Stimulated activated CD4-positive, alpha-beta T cell treated with anti-CD3 and anti-CD28 coated beads, Interleukin-12 subunit alpha, Interleukin-12 subunit beta, amount 100 ng/mL, for 4 hours (primary cell): ENCODE data around the gene ZNF18.
"Not testable (repeated sequence)": the region's sequence is repeated elsewhere in the genome, so short reads cannot be mapped to it uniquely, and the experiment has no call there.

ENCODE experiments used
- DNase-seq: peaks from one replicate; pipeline ENCODE4 v3.0.0-alpha.2; 2020

Gene ZNF18

DNA sequence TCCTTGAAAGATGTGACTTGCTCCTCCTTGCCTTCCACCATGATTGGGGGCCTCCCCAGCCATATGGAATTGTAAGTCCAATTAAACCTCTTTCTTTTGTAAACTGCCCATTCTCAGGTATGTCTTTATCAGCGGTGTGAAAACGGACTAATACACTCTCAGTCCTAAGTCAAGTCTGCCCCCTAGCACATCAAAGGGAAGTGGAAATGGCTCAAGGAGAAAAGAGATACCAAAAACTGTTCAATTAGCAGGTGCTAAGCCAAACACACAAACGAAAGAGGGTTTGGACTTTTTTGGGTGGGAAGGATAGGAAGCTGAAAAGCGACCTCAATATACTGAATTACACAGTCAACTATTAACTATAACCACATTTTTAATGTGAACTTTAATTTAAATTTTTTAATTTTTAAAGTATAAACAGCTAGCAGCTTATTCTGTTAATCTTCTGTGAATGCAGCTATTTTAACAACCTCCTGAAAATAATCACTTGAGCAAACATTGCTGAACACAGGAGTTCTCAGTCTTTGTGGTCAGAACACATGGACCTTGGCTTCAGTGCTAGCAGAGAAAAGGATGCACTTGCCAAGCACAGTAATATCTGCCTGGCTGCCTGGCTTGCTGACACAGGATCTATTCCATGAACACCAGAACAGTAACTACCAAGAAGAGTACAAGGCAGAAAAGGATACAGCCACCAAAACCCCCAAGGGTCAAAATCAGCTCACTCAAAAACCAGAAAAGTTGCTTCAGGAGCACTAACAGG is 10.9 kb downstream of the ZNF18 start:
- no peak for DNase-seq

DNA sequence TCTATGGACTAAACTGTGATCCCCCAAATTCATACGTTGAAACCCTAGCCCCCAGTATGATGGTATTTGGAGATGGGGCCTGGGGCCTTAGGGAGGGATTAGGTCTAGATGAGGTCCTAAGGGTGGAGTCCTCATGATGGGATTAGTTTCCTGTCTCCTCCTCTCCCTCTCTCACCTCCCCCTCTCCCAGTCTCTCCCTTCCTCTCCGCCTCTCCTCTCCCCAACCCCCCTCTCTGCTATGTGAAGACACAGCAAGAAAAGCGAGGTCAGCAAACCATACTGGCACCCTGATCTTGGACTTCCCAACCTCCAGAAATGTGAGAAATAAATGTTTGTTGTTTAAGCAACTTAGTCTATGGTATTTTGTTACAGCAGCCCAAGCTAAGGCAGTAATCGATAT is 15.4 kb downstream of the ZNF18 start:
- DNase-seq, result no peak

DNA sequence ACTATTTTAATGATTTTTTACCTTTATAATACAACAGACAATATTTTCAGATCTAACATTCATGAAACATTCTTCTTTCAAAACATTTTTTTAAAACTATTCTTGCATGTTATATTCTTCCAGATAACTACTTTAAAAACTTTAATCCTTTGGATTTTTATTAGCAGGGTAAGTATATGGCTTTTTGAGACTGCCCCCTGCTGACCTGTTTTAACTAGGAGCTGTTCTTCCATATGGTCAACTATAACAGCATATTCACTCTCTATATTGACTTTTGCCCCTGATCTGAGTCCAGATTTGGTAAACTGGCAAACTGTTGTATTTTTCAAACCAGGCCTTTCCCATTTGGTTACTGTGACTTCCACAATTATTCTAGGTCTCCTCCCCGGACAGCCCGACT is 16.5 kb downstream of the ZNF18 start:
- no peak for DNase-seq

DNA sequence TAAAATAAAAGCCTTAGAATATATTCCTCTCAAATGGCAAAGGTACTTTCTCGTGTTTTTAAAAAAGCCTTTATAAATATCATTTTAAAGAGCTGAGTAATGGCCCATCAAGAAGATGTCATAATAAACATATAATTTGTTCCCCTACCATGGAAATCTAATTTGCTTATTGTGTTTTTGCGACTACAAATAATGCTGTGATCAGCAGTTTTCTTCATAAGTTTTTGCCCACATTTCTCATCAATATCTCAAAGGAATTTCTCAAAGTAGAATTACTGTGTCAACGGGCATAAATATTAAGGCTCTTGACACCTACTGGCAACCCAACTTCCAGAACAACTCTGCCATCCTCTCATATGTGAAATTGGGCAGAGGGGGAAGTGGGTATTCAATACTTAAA is 17.5 kb downstream of the ZNF18 start:
- no peak for DNase-seq

DNA sequence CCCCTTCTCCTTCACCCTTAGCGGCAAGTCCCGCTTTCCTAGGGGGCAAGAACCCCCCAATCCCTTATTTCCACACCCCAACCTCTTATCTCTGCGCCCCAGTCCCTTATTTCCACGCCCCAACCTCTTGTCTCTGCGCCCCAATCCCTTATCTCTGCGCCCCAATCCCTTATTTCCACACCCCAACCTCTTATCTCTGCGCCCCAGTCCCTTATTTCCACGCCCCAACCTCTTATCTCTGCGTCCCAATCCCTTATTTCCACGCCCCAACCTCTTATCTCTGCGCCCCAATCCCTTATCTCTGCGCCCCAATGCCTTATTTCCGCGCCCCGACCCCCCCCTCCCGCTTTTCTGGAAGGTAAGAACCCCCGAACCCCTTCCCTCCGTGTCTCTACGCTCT is 24.5 kb downstream of the ZNF18 start:
- DNase-seq, result not testable (repeated sequence)

DNA sequence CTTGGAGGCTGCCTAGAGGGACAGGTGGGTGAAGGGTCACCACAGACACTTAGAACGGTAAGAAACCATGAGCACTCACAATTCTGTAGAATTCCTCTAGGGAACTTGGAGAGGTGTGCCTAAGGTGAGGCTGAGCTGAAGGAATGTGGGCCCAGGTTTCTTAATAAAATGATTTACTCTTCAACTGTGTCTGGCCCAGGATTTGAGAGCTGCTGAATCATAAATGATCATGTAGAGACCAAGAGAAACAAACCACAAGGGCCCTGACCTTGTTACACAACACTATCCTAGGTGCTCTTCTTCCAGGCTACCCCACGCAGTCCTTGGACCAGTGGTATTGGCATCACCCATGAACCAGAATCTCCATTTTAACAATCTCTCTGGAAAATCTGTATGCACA is 27.7 kb downstream of the ZNF18 start:
- no peak for DNase-seq

DNA sequence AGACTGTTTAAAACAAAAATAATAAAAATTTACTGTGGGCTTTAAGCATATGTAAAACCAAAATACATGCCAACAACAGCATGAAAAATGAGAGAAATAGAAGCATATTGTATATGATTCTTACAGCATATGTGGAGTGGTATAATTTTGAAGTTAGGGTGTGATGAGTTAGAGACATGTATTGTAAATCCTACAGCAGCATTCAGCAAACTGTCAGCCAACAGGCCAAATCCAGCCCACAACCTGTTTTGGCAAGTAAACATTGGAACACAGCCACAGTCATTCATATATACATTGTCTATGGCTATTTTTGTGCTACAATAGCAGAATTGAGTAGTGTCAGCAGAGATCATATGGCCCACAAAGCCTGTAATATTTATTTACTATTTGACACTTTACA is 42.3 kb downstream of the ZNF18 start:
- no peak for DNase-seq

DNA sequence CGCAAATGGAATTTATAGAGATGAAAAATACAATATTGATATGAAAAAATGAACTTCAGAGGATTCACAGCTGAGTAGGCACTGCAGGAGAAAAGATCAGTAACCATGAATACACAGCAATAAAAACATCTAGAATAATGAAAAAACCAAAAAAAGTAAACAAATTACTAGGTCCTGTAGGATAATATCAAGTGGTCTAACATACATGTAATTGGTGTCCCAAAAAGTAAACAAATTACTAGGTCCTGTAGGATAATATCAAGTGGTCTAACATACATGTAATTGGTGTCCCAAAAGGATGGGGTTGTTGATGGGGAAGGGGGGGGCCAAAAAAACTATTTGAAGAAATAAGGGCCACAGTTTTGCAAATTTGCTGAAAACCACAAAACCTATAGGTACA is 43.4 kb downstream of the ZNF18 start:
- DNase-seq, result no peak

DNA sequence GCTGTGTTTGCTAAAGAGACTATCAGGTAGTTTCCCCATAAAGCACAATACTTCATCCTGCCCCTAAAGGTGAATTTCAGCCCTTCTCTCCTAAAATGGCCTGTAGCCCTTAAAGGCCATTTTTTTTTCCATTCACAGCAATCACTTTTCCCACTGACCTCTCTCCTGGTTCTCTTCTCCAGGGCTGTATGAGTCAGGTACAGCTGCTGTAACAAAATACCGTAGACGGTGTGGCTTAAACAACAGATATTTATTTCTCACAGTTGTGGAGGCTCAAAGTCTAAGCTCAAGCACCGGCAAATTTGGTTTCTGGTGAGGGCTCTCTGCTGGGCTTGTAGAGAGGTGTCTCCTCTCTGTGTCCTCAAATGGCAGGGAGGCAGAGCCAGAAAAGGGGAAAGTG is 44.7 kb downstream of the ZNF18 start:
- DNase-seq, result no peak

DNA sequence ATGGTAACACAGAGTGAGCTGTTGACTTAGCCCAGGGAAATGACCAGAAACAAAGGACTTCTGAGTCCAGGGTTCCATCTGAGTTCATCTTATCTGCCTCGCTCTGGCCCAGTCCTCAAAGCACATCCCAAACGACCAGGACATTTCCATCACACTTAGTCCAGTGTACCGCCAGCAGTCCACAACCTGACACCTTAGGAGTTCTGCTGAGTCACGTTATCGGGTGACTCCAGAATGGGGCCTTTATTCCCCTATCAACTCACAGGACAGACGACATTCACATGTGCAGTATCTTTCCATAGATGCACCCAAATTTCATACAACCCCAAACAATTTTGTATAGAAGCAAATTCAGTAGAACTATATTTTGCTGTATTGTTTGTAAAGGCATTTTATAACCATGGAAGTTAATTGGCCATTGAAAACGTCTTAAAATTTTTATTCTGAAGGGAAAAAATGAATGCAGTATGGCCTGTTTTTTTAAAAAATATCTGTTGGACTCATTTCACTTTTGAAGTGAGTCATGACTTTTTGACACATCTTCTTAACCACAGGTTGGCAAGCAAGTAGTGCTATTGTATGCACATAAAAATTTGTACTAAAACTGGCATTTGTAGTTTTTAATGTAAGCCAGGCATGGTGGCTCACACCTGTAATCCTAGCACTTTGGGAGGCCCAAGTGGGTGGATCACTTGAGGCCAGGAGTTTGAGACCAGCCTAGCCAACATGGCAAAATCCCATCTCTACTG is 46.3 kb downstream of the ZNF18 start:
- DNase-seq, result no peak

DNA sequence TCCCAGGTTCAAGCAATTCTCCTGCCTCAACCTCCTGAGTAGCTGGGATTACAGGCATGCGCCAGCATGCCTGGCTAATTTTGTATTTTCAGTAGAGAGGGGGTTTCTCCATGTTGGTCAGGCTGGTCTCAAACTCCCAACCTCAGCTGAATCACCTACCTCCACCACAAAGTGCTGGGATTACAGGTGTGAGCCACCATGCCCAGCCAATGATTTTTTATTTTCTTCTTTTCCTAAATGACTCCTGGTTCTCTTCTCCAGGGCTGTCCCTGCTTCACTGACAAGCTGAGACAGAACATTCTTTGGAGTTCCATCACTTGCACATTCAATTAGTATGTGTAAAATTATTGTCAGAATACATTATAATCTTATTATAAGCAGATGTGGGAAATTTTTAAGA is 47.7 kb downstream of the ZNF18 start:
- DNase-seq, result not testable (repeated sequence)

DNA sequence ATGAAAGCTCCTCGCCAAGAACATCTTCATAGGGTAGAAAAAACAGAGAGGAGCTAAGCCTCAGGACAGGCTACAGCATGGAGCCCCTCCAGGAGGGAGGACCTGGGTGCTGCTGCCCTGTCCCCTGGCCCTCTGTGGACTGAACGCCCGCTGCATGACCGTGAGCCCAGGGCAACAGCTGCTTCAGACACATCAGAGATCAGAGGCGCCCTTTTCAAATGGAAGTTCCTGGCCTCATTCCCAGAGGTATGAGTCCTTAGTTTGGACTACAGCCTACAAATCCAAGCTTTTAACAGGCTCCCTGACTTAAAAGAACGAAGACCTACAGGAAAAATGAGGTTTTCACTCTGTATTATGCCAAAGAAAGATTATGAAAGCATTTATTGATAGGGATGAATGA is 48.5 kb downstream of the ZNF18 start:
- DNase-seq, result no peak

DNA sequence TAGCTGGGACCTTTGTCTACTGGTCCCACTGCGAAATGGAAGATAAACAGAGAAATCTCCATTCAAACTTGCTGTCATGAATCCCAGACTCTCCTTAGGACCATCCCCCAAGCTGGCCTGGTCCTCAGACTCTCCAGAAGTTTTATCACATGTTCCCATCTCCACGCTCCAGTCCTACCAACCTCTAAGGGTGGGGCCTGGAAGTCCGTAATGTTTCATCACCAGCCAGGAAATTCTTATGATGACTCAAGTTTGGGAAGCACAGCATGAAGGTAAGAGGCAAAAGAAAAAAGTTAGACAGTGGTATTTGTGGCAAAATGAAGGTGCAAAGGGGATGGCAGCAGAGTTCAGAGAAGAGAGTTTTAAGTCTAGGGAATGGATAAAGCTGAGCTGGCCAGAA is 52.7 kb downstream of the ZNF18 start:
- DNase-seq, result no peak

DNA sequence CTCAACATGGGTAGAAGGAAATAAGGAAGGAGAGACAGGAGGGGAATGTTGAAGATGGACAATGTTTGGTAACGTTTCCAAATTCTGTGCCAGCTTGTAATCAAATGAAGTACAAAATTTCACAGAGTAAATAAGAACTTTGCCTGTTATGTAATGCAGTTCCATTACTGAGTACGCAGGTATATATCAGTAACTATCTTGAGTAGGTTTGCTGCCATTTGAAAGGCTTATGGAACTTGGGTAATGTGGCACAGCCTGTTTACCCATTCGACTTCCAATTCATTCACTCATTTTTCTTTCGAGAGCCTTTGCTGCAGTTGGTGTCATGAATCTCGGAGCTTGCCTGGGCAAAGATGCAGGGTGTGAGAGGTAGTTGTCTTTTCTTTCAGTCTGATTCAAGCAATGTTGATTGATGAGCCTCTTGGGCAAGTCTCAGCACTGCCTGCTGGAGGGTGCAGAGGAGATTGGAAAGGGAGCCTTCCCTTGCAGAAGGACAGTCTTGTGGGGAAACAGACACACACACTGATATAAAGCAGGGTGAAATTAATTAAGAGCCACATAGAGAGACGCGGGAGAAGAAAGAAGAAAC is 53.4 kb downstream of the ZNF18 start:
- DNase-seq, result no peak

DNA sequence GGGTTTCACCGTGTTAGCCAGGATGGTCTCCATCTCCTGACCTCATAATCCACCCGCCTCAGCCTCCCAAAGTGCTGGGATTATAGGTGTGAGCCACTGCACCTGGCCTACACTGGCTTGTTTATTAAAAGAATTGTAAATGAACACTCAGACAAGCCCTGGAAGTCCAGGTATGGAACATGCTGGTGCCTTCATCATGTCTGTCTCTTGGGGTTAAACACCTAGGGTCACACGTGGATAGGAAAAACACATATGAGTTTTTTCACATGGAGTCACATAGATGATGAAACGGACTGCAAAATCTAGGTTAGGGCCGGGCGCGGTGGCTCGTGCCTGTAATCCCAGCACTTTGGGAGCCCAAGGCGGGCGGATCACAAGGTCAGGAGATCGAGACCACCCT is 54.2 kb downstream of the ZNF18 start:
- DNase-seq, result not testable (repeated sequence)

DNA sequence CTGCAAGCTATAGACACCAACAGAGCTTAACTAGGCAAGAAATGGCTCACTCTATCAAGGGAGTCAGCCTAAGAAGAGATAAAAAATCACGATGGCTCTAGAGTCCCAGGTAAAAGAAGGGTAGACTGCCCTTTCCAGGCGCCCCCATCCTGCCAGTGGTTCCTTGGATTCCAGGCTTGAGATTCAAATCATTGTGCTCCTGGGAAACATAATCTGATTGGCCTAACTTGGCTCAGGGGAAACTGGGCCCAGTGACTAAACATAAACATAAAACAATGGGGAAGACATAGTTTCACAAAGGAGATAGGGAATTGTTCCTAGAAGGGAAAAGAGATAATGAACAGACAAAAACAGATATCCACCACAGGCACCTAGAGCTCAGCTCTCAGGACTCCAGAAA is 56.4 kb downstream of the ZNF18 start:
- DNase-seq, result no peak

DNA sequence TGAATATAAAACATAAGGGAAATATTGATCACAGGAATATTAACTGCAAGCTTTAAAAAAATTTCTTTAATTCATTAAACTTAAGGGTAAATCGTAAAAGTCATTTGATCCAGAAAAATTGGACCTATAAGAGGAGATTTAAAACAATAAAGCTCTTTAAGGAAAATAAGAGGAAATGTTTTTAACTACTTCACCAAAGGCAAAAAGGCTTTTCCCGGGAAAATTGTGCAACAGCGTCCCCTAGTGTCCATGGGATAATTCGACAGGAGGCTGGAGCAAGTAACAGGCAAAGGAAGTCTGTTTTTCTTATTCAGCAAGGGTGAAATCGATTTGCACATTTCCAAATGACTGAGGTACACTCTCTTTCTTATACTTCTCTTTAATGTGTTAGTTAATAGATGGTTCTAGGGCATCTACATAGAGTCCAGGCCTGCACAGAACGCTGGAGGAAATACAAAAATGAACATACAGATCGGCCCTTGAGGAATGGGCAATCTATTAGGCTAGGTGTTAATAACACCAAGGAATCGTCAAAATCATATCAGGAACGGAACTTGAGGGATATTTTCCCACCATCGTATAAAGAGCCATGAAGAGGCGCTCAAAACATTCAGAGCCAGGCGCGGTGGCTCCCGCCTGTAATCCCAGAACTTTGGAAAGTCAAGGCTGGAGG is 61.4 kb downstream of the ZNF18 start:
- no peak for DNase-seq

DNA sequence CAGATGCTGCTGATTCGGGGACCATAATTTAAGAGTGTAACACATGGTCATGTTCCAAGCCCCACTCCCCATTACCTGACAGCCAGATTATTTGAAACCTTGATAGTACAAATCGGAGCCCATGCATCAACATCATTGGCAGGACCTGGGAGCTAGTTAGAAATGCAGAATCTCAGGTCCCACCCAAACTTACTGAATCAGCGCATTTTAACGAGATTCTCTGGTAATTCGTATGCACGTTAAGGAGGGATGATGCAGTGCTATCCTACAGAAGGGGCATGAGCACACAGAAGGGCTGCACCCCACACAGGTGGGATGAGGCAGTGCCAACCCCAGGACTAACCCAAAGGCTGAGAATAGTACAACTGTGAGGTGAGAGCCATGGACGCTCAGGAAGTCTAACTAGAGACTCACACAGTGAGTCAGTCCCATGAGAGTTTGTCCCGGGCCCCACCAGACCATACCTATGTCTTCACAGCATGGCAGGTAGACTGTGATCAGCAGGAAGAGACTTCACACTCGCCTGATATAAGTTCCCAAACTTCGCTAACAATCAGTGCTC is 64.9 kb downstream of the ZNF18 start:
- DNase-seq, result no peak

DNA sequence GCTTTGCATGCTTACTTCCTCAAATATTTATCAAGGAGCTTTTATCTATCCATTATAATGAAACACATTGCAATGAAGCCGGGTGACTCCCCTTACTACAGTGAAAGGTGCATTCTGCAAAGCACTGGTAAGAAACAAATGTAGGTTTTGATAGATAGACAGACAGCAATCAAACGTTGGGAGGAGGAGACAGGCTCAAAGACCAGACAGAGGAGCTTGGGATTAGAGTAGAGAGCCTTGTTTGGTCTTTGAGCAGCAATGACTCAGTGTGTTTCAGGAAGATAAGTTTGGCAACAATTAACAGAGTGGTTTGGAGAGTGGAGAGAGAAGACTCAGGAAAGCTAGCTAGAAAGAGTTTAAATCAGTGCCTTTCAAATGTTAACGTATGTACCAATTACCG is 68.8 kb downstream of the ZNF18 start:
- DNase-seq, result no peak
